Lung microvascular endothelial cell (primary cell): Measurements from ENCODE around the gene LMTK2. TPM values are rescaled to one million over a fixed set of nuclear protein-coding genes. Genes with fewer than 3 reads are reported as not detected.
"Not testable (repeated sequence)": the region's sequence is repeated elsewhere in the genome, so short reads cannot be mapped to it uniquely, and the experiment has no call there.

Experiments
- DNase-seq, 2 donors: peaks; one replicate each; pipeline versions ENCODE4 v3.0.0 to v3.0.0-alpha.2; 2010; ENCODE audit warnings: low read depth in 2 of 2
- total RNA-seq: library from RNA; depleted of rRNA; stranded (reverse); fragments of >200 nt; gene quantifications from 2 replicates; pipeline ENCODE4 v1.2.1, GENCODE V29; 2014

LMTK2 gene
- total RNA-seq, 1 donor from 2014 or later: 7.1 TPM

DNA sequence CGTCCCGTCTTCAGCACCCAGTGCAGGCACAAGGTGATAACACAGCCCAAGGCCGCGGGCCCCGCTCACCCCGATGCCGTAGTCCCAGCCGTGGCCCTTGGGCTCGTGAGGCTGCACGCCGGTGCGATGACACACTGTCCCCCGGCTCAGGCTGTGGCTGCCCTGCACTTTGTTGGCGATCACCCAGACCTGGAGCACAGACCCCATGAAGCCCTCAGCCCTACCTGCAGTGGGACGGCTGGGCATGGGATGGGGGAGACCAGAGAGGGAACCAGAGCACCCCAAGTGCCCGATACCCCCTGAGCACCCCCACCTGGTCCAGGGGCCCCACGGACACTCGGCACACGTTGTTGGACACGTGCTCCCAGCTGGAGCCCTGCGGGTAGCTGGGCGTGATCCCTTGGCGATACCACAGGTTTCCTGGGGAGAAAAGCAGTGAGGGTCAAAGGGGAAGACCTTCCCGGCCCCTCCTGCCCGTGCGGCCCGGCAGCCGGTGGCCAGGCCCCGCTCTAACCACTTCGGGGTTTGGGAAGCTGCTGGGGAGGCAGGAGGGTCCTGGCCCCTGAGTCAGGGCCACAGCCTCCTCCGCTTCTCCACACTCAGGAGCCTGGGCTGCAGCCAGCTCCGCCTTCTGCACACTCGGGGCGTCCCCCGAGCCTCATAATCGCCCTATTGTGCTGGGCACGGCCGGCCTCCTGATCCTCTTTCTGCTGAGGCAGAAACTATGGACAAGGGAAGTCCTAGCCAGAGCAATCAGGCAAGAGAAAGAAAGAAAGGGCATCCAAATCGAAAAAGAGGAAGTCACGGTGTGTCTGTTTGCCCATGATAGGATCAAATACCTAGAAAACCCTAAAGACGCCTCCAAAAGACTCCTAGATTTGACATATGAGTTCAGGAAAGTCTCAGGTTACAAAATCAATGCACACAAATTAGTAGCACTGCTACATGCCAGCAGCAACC, 111.2 kb downstream of the LMTK2 start:
- peak in 1 of 2 donors; percentile 27 for DNase-seq

DNA sequence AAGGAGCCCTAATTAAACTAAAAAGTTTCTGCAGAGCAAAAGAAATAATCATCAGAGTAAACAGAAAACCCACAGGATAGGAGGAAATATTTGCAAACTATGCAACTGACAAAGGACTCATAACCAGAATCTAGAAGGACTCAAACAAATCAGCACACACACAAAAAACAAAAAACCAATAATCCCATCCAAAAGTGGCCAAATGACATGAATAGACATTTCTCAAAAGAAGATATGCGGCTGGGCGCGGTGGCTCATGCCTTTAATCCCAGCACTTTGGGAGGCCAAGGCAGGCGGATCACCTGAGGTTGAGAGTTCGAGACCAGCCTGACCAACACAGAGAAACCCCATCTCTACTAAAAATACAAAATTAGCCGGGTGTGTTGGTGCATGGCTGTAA, 112.7 kb downstream of the LMTK2 start:
- not testable (repeated sequence) for DNase-seq

DNA sequence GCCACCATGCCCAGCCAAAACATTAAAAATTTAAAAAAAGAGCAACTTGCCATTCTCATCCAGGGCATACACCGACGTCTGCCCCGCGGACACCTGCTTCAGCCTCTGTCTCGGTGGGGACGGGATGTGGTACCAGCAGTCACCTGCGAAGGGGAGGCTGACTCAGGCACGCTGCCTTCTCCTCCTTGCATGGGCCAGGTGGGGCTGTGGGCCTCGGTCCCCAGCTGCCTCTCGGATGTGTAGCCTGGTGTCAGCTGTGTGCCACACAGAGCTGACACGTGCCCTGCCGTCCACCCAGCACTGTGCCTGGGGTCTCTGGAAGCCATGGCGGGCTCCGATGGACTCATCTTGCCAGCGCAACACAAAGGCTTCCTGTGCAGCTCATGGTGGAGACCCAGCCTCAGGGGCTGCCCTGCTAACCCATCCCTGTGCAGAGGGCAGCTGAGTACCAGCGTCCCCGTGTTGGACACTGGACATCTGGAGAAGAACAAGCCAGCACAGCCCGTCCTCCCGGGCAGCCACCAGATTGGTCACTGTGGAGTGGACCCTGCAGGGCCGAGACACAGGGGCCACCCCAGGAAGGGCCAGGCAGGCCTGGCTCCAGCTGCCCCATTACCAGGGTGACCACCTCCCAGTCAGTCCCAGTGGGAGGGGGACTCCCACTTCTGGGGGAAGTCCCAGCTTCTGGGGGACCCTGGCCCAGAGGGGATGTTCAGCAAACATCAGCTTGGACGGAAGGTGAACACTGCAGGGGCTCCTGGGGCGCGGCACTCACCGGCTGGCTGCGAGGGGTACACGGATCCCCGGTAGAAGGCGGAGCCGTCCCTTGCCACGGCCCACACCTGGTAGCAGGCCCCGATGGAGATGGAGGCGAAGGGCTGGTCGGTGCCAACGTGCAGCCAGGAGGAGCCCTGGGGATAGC, 115.2 kb downstream of the LMTK2 start:
- no peak for DNase-seq

DNA sequence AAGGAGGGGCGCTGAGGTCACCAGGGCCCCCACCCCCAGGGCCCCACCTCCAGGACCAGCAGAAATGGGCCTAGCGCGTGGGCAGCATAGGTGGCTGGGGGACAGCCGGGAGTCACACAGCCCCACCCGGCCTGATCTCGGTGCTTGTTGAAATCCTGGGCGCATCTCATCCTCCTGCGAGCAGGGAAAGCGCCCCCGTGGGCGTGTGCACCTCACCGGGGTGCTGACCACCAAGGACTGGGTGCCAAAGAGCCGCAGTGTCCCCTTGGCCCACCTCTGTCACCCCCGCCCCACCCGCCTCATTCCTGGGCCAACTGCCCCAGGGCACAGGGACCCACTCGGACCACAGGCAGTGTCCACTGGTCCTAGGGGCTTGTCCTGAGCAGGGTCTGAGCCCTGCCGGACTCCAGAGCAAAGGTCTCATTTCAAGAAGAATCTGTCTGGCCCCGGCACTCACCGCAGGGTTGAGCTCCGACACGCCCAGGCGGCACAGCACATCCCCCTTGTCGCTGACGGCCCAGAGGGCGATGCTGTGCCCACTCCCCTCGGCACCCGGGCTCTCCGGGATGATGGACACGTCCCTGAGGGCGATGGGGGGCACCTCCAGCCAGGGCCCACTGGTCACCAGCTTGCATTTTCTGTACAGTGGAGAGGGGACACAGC, 116.0 kb downstream of the LMTK2 start:
- no peak for DNase-seq

DNA sequence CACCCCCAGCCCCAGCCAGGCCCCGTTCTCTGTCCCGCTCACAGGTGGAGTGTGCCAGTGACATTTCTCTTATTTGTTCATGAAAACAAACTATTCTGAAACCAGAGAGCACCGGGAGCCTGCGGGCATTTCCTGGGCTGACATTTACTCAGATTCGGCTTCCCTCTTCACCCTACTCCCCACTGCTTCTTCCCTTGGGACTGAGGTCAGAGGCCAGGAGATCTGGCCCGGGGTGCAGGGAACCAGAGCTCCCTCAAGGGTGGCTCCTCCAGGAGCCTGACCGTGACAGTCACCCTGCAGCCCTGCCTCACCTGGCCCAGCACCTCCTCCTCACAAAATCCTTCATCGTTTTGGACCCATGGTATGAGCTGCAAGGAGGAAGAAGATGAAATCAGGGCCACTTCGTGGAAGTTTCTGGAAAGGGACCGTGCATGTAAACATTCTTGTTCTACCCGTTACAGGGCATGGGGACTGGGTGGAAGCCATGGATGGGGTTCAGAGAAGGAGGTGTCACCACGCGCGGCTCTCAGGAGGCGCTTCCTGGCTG, 116.8 kb downstream of the LMTK2 start:
- DNase-seq: no peak

DNA sequence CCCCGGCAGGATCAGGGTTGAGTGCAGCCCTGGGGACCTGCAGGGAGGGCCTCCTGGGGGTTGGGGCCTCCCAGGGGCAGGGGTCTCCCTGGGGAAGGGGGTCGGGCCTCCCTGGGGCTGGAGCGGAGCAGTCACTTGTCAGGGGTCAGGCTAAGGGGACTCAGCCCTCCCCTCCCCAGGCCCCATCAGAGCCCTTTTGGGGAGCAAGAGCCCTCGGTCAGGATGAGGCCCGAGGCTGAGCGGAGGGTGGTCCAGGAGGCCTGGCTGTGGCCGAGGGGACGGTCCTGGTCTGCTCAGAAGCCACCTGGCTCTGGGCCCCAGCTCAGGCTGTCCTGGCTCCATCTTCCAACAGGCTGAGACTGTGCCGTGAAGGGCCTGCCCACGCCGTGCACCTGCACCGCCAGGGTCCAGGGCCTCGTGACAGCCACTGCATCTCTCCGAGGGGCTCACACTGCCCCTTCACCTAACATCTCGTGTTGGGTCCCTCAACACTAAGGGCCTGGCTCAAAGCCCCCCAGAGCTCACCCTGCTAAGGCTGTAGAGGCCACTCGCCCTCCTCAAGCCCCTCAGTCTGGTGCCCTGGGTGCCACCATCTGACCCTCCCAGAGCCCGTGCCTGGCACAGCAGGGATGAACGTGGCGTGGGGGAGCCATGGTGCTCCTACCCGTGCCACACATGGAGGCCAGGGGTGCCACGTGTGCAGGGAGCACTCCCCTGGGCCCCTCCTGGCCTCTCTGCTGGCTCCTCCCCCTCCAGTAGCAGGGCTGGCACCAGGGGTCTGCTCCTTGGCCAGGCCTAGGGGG, 117.4 kb downstream of the LMTK2 start:
- DNase-seq: no peak

DNA sequence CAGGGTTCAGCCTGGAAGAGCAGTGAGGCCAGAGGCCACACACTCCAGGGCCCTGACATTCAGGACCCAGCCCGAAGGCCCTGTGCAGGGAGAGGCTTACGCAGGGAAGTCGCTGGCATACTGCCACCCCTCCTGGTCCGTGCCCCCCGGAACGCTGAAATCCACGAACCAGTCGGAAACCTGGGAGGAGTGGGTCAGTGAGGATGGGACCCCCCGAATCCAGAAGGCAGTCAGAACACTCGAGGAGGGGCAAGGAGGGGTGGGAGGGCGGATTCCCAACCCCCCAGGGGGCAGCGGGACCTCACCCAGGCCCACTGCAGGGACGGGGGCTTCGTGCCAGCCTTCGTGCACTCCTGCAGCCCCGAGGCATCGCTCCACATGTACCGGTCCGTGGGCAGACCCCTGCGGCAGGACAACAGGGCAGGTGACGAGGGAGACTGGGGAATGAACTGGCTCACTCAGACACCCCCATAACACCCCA, 118.1 kb downstream of the LMTK2 start:
- DNase-seq: no peak

DNA sequence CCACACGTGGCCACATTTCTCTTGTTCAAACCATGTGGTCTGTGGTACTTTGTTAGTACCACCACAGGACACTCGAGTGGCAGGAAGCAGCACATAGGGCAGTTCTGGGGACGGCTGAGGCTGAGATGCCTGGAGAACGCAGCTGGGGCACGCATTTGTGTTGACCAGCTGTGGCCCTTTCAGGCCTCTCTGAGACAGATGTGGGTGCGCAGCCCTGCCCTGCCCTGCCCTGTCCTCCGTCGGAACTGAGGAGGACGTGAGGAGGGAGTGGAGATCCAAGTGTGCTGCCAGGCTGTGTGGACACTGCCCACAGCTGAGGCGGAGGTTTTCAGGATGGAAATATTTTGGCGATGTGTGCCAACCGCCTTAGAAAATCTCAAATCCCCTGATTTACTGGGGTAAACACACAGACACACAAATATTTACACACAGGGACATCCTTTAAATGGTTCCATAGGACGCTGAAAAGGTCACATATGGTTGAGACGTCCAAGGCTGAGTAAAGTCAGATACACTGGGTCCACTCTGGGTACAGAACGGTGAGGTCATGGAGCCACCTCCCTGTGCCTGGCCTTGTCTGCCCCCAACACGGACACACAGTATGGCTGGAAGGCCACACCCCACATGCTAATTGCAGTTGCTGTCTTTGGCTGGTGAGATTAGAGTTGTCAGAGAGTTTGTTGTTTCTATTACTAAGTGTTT, 119.4 kb downstream of the LMTK2 start:
- DNase-seq: no peak

DNA sequence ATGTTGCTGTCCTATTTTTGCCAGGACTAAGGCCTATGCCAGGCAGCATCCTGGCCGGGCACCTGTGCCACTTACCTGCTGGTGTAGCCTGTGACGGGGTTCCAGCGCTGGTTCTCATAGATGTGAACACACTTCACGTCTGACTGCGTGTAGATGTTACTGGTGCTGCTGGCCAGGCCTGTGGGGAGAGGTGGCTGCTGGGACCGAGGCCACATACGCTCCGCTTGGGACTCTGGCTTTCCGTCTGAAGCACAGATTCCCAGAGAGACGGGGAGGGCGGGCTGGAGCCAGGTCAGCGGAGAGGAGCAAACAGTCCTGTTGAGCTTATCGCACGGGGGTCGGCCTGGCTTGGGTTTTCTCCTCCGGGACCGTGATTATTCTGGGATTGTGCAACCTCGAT, 121.3 kb downstream of the LMTK2 start:
- no peak for DNase-seq

DNA sequence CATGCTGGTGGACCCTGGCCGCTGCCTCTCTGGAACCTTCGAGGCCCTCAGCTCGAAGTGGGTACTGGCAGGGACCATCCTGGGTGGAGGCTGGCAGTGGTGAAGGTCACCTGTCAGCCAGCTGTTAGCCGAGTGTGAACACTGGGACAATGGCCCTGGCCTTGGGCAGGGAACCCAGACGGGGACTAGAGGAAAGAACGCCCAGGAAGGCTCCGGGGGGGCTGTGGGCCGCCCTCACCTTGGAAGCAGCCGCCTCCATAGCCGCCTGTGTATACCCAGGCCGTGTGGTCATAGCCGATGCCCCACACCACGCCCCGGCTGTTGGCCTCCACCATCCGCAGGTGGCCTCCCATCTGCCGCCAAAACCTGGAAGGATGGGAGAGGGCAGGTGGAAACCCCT, 122.1 kb downstream of the LMTK2 start:
- DNase-seq: no peak

DNA sequence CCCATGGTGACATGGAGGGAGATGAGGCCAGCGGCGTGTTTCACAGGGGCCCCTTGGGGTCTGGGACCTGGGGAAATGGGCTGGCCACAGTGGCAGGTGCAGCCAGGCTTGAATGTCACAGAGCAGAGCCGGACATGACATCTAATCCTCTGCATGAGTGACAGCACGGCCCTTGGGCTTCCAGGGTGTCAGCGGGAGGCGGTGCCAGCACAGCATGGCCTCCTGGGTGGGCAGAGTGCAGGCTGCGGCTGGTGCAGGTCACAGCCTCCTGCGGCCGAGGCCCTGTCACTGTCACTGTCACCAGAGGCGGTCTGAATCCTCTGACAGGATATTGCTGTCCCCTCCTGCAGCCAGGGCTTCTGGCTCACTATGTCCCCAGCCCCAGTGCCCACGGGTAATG, 122.8 kb downstream of the LMTK2 start:
- no peak for DNase-seq

DNA sequence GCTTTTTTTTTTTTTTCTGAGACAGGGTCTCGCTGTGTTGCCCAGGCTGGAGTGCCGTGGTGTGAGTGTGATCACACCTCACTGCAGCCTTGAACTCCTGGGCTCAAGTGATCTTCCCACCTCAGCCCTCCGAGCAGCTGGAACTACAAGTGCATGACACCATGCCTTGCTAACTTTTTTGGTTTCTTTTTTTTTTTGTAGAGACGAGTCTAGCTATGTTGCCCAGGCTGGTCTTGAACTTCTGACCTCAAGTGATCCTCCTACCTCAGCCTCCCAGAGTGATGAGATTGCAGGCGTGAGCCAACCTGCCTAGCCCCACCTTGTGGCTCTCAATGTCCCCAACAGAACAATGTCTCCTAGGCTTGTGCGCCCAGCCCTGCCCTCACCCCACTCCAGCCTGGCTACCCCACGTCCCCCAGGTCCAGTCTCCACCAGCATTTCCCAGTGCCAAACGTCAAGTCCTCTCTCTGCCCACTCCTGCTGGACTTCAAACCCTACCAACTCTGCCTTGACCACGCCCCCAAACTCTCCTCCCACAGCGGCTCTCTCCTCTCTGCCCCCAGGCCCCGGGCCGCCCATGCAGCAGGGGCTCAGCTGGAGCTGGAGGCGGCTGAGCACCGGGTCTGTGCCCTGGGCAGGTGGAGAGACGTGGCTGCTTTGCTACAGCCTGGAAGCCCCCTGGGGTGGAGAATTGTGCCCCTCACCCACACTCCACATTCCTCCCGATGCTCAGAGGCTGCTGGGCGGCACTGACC, 123.5 kb downstream of the LMTK2 start:
- DNase-seq: no peak

DNA sequence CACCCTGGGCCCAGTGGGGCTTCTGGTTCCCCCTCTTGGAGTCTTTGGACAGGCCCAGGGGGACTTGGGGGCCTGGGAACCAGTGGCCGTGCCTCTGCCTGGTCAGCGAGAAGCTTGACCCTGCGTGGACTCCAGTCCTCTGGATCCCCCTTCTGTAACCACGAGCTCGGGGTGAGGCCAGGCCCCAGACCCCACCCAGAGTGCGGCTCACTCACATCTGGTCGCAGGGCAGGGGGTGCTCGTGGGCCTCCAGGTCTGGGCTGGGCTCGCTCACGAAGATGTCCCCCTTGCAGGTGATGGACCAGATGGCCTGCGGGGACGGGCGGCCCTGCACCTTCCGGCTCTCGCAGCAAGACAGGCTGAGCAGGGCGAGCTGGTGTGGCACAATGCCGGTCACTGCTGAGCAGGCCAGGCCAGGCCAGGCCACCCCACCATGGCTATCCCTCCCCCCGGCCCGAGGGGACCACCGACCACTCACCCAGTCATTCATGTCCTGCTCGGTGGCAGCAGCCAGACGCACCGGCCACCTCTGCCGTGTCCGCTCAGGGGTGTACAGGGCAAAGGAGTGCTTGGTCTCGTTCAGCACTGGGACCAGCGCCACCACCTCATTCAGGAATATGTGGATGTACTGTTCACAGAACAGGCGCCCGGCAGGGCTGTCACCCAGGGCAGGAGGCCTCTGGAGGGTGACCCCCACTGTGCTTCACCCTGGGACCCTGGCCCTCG, 124.2 kb downstream of the LMTK2 start:
- DNase-seq: no peak

DNA sequence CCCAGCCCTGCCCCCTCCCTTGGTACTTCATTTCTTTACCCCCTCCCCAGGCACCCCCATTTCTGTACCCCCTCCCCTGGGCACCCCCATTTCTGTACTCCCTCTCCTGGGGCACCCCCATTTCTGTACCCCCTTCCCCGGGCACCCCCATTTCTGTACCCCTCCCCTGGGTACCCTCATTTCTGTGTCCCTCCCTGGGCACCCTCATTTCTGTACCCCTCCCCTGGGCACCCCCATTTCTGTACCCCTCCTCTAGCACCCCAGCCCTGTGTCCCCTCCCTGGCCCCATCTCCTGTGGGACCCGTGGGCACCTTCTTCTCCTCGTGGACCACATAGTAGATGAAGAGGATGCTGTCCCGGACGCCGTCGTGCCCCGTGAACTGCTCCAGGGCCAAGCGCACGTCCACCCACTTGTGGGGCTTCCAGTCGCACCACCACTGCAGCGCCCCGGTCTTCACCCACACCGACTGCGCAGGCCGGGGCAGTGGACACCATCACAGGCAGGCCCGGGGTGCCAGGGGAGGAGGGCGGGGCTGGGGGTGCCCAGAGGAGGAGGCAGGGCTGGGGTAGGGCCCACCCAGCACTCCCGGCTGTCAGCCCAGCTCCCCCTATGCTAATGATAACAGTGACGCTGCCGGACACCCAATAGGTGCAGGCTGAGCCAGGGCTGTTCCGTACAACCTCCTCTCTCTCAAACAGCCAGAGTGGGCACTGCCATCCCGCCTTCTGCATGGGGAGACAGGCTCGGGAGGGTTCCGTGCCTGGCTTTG, 125.0 kb downstream of the LMTK2 start:
- no peak for DNase-seq

DNA sequence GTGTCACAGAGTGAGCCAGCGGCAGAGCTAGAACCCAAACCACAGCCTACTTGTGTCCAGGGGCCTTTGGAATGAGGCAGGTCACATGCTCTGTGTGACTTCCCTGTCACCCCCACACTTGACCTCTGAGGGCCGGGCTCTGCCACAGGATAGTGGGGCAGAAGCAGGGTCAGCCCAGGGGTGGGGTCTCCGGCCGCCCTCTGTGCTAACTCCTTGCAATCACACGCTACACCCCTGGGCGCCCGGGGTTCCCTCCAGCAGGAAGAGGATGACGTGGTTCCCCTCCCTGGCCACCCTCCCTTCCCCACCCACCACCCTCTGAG, 125.6 kb downstream of the LMTK2 start:
- DNase-seq: no peak

DNA sequence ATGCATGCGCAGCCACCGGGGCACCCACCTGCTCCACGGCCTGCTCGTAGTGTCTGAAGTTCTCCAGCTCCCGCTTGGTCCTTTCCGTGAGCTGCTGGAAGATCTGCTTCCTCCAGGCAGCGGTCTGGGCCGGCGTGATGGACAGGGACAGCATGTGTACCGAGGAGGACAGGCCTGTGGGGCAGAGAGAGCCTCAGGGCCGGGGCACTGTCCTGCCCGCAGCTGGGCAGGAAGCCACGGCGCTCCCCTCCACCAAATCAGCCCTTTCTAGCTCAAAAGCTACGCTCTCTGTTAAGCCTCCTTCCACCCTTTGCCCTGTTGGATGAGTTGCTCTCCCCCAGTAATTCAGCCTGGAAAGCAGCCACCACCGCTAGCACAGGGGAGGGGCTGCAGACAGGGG, 126.1 kb downstream of the LMTK2 start:
- DNase-seq: no peak

DNA sequence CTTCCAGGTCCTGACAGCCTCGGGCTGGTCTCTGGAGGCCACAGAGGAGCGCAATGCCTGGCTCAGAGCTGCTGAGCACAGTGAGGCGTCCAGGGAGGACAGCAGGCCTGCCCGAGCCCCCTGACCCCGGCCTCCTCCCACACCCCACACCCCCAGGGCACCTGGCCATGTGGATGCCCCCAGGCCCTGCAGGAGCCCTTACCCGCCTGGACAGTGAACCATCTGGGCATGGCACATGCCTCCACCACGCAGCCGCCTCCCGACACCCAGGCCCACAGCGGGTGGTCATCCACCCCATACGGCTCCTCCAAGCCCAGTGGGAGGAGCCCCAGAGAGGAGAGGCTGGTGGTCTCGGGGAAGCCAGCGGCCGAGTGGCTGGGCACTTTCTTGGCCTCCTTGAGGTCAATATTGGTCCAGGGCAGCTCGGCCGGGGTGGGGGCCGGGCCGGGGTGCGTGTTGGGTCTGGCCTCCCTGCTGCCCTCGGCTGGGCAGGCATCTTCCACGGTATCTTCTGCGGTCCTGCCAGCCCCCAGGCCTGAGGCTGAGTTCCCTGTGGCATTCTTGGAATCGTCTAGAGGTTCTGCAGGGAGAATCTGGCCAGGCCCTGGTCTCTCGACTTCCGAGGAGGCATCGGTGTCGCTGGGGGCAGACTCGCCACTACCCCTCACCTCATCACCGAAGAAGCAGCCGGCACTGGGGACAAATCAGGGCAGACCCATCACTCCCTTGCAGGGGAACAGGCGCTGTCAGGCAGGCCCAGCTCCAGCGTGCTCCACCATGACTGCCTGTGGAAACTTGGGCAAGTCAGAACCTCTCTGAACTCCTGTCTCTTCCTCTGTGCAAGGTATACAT, 126.8 kb downstream of the LMTK2 start:
- no peak for DNase-seq
